Dedifferentiated amniotic fluid mesenchymal stem cell (primary cell): ENCODE results near the gene CFAP61.

Experiments used
- DNase-seq: peaks from one replicate; pipeline ENCODE4 v3.0.0-alpha.2; 2016; ENCODE audit errors: extremely low spot score

Gene CFAP61

GRCh38 chr20:20395087-20395486 lies 342.8 kb downstream of the CFAP61 start:
- no peak for DNase-seq

GRCh38 chr20:20395903-20396568 lies 343.7 kb downstream of the CFAP61 start:
- DNase-seq = no peak

- DNase-seq = no peak
These were observed 344.5 kb downstream of the CFAP61 start for GRCh38 chr20:20396794-20397193.

GRCh38 chr20:20398123-20398522 lies 345.8 kb downstream of the CFAP61 start:
- DNase-seq = no peak

GRCh38 chr20:20399531-20400500 lies 347.5 kb downstream of the CFAP61 start:
- no peak for DNase-seq

GRCh38 chr20:20401991-20402390 lies 349.7 kb downstream of the CFAP61 start:
- no peak for DNase-seq

- DNase-seq = no peak
These were observed 352.3 kb downstream of the CFAP61 start for GRCh38 chr20:20404633-20405032.

- DNase-seq = no peak
These were observed 353.3 kb downstream of the CFAP61 start for GRCh38 chr20:20405623-20406022.

GRCh38 chr20:20406306-20406705 lies 354.0 kb downstream of the CFAP61 start:
- no peak for DNase-seq

GRCh38 chr20:20407891-20408805 lies 355.8 kb downstream of the CFAP61 start:
- no peak for DNase-seq

GRCh38 chr20:20409331-20409730 lies 357.0 kb downstream of the CFAP61 start:
- DNase-seq = no peak
